ENCODE data around the gene PIN1. TPM values are rescaled to one million over a fixed set of nuclear protein-coding genes. Genes with fewer than 3 reads are reported as not detected.

PIN1 gene
- total RNA-seq, 1 donor from 2014 or later: 114 TPM

DNA sequence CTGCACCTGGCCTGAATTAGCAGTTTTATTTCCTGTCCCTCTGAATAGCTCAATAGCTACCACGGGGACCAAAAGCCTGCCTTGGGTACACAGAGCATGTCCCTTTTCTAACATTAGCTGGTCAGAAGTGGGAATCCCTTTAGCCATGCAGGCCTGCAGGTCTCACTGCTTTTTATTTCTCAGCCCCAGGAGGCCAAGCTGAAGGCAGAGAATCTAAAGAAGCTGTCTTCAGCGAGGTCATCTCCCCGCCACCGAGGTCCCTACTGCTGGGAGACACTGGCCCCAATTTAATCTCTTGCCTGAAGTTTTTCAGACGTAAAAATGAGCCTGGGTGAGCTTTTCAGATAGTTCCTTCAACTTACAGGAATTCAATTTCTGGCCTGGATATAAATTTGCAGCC is 40.7 kb downstream of the PIN1 start:
- DNase-seq (ENCODE audit: low read depth): no peak
- TF ChIP-seq, protein P1, sequence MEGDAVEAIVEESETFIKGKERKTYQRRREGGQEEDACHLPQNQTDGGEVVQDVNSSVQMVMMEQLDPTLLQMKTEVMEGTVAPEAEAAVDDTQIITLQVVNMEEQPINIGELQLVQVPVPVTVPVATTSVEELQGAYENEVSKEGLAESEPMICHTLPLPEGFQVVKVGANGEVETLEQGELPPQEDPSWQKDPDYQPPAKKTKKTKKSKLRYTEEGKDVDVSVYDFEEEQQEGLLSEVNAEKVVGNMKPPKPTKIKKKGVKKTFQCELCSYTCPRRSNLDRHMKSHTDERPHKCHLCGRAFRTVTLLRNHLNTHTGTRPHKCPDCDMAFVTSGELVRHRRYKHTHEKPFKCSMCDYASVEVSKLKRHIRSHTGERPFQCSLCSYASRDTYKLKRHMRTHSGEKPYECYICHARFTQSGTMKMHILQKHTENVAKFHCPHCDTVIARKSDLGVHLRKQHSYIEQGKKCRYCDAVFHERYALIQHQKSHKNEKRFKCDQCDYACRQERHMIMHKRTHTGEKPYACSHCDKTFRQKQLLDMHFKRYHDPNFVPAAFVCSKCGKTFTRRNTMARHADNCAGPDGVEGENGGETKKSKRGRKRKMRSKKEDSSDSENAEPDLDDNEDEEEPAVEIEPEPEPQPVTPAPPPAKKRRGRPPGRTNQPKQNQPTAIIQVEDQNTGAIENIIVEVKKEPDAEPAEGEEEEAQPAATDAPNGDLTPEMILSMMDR (conservative IDR thresholded peaks at IDR 0.05; ENCODE audit: low read depth, low read length): no peak
- no peak overlapping the region for H3K4me3 ChIP-seq (ENCODE audit: low read depth, low read length)

DNA sequence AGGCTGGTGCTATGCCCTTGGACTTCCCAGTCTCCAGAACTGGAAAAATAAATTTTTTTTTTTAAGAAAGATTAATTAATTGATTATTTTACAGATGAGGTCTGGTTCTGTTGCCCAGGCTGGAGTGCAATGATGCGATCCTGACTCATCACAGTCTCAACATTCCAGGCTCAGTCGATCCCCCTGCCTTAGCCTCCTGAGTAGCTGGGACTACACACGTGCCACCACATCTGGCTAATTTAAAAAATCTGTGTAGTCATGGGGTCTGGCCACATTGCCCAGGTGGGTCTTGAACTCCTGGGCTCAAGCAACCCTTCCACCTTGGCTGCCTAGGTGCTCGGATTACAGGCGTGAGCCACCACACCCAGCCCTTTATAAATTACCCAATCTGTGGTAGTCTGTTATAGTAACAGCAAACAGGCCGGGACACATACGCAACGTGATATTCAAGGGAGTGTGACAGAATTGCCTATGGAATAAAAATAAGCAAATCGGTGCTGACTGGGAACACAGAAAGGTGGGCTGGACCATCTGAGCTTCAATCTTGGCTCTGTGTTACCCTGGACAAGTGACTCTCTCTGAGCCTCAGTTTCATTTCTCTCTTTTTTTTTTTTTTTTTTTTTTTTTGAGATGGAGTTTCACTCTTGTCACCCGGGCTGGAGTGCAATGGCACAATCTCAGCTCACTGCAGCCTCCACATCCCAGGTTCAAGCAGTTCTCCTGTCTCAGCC is 42.8 kb downstream of the PIN1 start:
- no peak for DNase-seq (ENCODE audit: low read depth)
- H3K4me3 ChIP-seq (ENCODE audit: low read depth, low read length): no peak overlapping the region
- TF ChIP-seq, protein P1 (conservative IDR thresholded peaks at IDR 0.05; ENCODE audit: low read depth, low read length): no peak

DNA sequence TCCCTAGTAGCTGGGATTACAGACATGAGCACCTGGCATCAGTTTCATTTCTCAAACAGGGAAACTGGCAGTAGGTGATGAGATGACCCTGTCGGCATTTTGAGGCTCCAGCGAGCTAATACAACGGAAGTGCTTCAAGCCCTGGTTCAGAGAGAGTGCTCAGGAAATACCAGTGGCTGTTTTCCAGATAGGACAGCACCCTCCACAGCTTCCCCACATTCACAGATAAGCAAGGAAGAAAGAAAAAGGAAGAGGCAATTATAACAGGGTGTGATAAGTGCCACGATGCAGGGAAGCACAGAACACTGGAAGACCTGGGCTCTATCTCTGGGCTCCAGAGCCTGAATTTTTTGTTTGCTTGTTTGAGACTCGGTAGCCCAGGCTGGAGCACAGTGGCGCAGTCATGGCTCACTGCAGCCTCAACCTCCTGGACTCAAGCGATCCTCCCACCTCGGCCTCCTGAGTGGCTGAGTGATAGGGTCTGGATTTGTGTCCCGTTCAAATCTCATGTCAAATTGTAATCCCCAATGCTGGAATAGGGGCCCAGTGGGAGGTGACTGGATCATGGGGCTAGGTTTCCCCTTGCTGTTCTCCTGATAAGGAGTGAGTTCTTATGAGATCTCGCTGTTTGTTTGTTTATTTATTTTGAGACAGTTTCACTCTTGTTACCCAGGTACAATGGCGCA is 43.5 kb downstream of the PIN1 start:
- TF ChIP-seq, protein P1 (conservative IDR thresholded peaks at IDR 0.05; ENCODE audit: low read depth, low read length): no peak
- no peak for DNase-seq (ENCODE audit: low read depth)
- H3K4me3 ChIP-seq (ENCODE audit: low read depth, low read length): no peak overlapping the region

DNA sequence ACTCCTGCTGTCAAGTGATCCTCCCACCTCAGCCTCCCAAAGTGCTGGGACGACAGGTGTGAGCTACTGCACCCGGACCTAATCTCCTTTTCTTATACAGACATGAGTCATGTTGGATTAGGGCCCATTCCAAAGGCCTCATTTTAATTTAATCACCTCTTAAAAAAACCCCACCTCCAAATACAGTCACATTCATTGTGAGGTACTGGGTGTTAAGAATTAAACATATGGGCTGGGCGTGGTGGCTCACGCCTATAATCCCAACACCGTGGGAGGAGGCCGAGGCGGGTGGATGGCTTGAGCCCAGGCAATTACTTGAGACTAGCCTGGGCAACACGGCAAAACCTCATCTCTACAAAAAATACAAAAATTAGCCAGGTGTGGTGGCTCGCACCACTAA is 46.6 kb downstream of the PIN1 start:
- H3K4me3 ChIP-seq (ENCODE audit: low read depth, low read length): no peak overlapping the region
- DNase-seq (ENCODE audit: low read depth): no peak
- TF ChIP-seq, protein P1 (conservative IDR thresholded peaks at IDR 0.05; ENCODE audit: low read depth, low read length): no peak

DNA sequence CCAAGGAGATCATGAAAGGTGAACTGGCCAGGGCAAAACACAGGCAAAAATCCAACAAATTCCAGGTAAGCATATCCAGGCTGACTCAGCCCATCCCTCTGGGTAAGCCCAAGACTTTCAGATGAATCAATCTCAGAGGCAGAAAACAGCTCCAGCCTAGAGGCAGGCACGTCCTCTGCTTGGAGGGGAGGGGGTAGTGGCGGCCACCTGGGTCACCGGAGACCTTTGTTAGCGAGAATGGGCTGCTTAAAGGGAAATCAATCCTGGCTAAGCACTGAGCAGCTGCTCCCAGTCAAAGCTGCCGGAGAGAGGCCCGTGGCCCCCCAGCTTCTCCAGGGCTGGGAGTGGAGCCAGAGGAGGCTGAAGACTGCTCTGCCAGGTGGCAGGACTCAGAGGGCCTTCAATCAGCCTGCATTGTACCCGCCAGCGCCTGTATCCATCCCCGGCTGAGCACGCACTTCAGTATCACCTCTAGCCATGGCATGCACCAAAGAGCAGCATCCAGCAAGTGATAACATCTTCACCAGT is 48.2 kb downstream of the PIN1 start:
- DNase-seq (ENCODE audit: low read depth): no peak
- TF ChIP-seq, protein P1 (conservative IDR thresholded peaks at IDR 0.05; ENCODE audit: low read depth, low read length): no peak
- no peak overlapping the region for H3K4me3 ChIP-seq (ENCODE audit: low read depth, low read length)

DNA sequence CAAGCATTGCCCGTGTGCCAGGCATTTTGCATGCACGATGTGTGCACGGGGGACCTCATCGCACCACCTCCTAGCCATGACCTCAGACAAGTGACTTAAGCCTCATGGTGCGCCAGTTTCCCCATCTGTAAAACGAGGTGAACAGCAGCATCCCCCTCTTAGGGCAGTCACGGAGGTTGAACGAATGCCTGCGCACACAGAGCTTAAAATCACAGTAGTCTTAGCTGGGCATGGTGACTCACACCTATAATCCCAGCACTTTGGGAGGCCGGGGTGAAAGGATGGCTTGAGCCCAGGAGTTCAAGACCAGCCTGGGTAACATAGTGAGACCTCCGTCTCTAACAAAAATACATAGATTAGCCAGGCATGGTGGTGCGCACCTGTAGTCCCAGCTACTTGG is 48.6 kb downstream of the PIN1 start:
- TF ChIP-seq, protein P1 (conservative IDR thresholded peaks at IDR 0.05; ENCODE audit: low read depth, low read length): no peak
- no peak for DNase-seq (ENCODE audit: low read depth)

More for the DNA sequence above, 48.6 kb downstream of the PIN1 start:
- no peak overlapping the region for H3K4me3 ChIP-seq (ENCODE audit: low read depth, low read length)

All from epithelial cell of proximal tubule (primary cell).